GM10847 (cell line): Measurements from ENCODE around the gene CYP4B1.

ENCODE experiments used
- POLR2A ChIP-seq: IDR thresholded peaks from 2 replicates; pipeline ENCODE4 v1.6.1; 2011; ENCODE audit not compliant: insufficient read length; ENCODE audit errors: extremely low read depth

Gene CYP4B1

DNA sequence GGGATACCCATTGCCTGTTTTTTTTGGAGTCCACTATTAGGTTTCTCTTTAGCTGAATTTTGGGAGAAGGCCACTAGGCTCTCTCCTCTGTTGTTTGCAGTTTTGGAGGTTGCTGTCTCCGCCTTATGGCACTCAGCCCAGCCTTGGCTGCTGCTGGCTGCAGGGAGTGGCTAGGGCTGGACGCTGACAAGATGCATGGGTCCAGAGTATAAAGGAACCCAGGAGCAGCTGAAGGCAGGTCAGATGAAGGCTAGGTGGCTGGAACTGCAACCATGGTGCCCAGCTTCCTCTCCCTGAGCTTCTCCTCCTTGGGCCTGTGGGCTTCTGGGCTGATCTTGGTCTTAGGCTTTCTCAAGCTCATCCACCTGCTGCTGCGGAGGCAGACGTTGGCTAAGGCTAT, at the start of gene CYP4B1:
TSS of gene CYP4B1 (plus strand) at position 237 of the 400 bp plus-strand sequence. CDS start at position 273, 36 bp downstream.
- no peak for TF ChIP-seq POLR2A

GRCh38 chr1:46749404-46749803, 49.4 kb upstream of the CYP4B1 start:
- TF ChIP-seq POLR2A, result no peak

- TF ChIP-seq POLR2A, result no peak
Measured at GRCh38 chr1:46749921-46750404, 48.9 kb upstream of the CYP4B1 start.

DNA sequence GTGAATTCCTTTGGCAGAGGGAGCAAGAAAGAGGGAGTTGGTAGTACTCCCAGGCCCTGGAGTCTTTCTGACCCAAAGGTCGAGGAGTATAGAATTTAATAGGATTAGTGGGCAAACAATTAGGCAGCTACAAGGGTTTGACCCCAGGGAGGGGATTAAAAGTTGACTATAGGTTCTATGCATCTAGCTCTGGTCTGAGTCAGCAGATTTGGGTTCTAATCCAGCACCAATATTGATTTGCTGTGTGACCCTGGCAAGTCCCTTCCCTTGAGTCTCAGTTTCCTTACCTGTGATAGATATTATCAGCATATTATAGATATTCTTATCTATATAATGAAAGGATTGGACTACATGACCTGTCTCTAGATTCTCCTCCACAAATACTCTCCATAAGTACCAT, 44.9 kb upstream of the CYP4B1 start:
- TF ChIP-seq POLR2A, result no peak

DNA sequence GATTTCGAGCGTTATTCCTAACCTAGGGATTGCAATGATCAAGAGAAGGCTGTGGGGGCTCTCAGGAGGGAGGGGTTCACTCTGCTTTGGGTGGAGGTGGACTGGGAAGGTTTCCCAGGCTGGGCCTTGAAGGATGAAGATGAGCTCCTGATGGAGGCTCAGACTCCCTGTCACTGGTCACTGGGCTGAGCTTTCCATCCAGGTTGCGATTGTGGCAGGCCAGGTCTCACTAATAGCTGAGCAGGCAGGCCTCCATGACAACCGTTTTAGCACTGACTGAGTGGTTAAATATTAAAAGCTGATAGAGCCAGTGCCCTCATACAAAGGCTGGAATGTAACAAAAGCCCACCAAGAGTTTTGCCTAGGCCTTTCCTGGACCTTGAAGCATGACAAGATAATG, 43.7 kb upstream of the CYP4B1 start:
- no peak for TF ChIP-seq POLR2A

GRCh38 chr1:46757247-46757955, 41.4 kb upstream of the CYP4B1 start:
- no peak for TF ChIP-seq POLR2A

- no peak for TF ChIP-seq POLR2A
Measured at GRCh38 chr1:46757956-46758528, 40.8 kb upstream of the CYP4B1 start.

DNA sequence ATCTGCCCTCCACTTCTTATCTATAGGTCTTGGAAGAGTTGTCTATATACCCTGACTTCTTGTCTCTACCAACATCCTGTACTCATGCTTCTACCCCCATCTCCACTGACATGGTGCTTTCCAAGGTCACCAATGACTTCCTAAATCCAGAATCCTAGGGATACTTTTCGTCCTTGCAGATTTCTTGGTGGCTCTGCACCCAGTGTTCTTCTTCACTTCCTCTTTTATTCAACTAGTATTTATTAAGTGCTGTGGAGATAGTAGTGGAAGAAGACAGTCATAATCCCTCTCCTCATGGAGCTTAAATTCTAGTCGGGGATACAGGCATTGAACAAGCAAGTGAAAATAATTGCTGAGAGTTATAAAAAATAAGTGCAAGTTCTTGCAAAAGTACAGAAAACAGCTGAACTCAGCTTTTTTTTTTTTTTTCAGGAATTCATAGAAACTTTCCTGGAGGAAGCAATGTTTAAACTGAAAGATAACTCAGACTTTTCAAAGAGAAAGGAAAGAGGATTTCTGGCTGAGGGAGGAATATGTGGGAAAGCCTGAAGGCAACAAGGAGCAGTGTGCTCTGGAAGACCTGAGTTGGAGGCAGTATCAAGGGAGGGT, 38.2 kb upstream of the CYP4B1 start:
- TF ChIP-seq POLR2A, result no peak

GRCh38 chr1:46761740-46762139, 37.1 kb upstream of the CYP4B1 start:
- TF ChIP-seq POLR2A, result no peak

- TF ChIP-seq POLR2A, result no peak
Measured at GRCh38 chr1:46764402-46764801, 34.4 kb upstream of the CYP4B1 start.

DNA sequence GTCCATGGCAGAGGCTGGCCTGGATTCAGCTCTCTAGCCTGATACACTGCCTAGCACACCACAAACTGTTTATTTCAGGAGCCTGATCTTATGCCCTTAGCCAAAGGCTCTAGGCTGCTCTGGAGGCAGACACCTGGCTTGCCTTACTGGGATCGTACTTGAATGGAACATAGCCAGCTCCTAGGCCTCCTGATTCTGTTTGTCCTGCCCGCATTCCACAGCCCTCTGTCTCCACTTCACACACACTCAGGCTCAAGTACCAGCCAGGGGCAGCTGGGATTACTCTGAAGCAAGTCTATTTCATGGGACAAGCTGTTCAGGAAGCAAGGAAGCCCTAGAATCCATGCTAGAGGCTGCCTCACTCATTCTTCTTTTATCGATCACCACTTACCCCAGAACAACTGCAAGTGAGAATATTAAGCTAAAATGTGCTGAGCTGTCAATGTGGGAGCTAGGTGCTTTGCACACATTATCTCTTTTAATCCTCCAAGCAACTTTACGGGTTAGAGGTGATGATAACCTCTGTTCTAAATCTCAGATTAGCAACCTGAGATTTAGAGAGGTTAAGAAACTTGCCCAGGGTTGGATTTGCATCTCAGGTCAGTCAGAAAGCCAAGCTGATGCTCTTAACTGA, 31.1 kb upstream of the CYP4B1 start:
- no peak for TF ChIP-seq POLR2A

GRCh38 chr1:46768445-46768844, 30.4 kb upstream of the CYP4B1 start:
- no peak for TF ChIP-seq POLR2A

- no peak for TF ChIP-seq POLR2A
Measured at GRCh38 chr1:46769028-46769740, 29.7 kb upstream of the CYP4B1 start.

DNA sequence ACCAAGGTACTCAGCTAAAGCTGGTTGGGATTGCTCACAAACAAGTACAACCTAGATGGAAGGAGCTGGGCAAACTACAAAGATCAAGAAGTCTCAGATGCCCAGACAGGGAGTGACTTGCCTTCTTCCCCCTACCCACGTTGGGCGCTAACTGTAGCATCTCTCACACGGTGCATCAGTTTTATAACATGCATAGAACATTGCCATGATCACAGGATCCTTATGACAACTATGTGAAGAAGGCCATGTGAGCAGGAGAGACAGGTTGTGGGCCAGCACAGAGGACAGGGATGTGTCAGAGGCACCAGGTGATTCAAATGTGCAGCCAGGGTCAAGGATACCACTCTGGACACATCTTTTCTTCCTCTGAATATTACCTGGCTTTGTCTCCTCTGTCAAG, 28.3 kb upstream of the CYP4B1 start:
- TF ChIP-seq POLR2A, result no peak

GRCh38 chr1:46772571-46772970, 26.3 kb upstream of the CYP4B1 start:
- TF ChIP-seq POLR2A, result no peak
